ENCODE data around the gene ABCC2.

GRCh38 chr10:99855479-99856071, 73.1 kb downstream of the ABCC2 start:
- TF ChIP-seq EZH2 (IDR thresholded peaks at IDR 0.05; ENCODE audit: insufficient read depth, poor library complexity, severe bottlenecking): no peak
- TF ChIP-seq EZH2phosphoT487 (IDR thresholded peaks at IDR 0.05; ENCODE audit: insufficient read depth, low read depth): no peak
